GM19395 (cell line): ENCODE data around the gene GALE.
"Not testable (repeated sequence)": the region's sequence is repeated elsewhere in the genome, so short reads cannot be mapped to it uniquely, and the experiment has no call there.

ENCODE experiments used
- ATAC-seq: cut with Tn5 transposase; IDR thresholded peaks from one replicate; pipeline ENCODE4 v1.9.1; 2021; ENCODE audit warnings: mild to moderate bottlenecking, moderate library complexity; ENCODE audit not compliant: unreplicated experiment

Gene GALE

DNA sequence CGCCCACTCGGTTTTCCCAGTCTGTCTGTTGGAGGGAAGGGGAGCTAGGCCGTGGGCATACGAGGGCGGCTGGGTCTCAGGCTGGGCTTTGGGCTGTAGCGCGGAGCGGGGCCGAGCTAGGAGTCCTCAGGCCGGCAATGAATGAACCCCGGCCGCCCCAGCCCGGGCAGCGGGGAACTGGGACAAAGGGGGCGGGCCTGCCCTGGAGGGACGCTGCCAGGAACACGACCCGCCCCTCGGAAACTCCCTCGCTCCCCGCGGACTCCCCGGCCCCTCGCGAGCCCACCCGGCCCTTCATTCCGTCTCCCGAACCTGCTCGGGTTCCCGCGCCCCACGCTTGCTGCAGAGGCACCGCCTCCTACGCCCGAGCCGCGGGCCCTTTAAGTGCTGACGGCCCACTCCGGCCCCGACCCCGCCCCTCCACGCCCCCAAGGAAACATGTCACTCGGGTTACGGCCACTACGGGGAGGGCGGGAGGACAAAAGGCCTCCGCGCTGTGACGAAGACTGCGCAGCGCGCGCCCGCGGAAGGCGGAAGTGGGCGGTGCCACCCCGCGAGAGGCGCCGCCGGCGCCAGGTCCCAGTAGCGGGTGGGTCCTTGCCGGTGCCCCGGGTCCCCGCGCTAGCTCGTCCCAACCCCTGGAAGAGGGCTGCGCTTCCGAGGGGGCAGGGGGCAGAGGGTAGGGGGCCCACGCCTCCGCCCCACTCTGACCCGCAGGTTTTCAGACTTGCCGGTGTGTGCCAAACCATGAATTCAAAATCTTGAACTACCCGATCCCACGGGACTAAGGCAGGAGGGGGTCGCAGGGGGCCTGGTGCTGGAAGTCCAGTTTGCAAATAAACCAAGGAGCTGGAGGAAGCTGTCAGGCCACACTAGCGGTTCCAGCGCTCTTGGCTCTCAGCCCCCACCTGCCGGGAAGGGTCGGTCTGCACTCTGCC, at the start of gene GALE:
TSS of gene GALE (minus strand) at position 355 of the 938 bp plus-strand sequence. CDS start 1,747 bp downstream, outside the sequence.
- peak; percentile 71 for ATAC-seq

DNA sequence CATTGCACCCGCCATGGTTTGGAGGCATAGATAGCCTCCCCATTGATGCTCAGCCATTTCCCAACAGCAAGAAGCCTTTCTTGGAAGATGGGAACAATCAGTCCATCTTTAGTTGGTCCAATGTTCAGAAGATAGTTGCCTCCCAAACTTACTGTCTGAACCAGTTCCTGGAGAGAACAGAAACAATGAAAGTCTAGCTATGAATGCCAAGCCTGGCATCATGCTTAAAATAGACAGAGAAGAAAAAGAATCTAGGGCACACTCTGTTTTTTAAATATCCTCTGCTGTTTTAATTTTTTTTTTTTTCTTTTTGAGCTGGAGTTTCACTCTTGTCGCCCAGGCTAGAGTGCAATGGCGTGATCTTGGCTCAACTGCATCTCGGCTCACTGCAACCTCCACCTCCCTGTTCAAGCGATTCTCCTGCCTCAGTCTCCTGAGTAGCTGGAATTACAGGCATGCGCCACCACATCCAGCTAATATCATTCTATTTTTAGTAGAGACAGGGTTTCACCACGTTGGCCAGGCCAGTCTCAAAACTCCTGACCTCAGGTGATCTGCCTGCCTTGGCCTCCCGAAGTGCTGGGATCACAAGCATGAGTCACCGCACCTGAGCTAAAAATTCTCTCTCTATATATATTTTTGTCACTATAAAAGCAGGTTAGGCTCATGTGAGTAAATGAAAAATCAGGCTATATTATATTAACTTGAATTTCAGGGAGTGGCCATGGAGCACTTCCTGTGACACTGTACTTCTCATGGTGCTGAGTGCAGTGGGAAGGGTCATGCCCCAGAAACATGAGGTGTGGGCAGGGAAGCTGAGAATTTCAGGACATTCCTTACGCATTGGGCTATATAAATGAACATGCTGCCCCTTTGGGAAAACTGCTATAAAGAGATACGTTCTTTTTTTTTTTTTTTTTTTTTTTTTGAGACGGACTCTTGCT, 48.4 kb upstream of the GALE start:
- no peak for ATAC-seq

- not testable (repeated sequence) for ATAC-seq
These were observed 47.0 kb upstream of the GALE start for GRCh38 chr1:23847482-23848095.

GRCh38 chr1:23845163-23845562, 44.6 kb upstream of the GALE start:
- ATAC-seq, result no peak

DNA sequence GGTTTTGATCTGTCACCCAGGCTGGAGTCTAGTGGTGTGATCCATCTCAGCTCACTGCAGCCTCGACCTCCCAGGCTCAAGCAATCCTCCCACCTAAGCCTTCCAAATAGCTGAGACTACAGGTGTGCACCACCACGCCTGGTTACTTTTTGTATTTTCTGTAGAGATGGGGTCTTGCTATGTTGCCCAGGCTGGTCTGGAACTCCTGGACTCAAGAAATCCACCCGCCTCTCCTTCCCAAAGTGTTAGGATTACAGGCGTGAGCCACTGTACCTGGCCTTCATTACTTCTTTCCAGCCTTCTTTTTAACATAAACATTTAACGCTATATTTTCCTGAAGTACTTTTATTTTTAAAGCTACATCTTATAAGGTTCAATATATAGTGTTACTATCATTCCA, 43.1 kb upstream of the GALE start:
- ATAC-seq, result no peak

GRCh38 chr1:23838401-23838866, 37.9 kb upstream of the GALE start:
- no peak for ATAC-seq

- no peak for ATAC-seq
These were observed 37.4 kb upstream of the GALE start for GRCh38 chr1:23837908-23838307.

- ATAC-seq, result no peak
These were observed 35.5 kb upstream of the GALE start for GRCh38 chr1:23836037-23836436.

DNA sequence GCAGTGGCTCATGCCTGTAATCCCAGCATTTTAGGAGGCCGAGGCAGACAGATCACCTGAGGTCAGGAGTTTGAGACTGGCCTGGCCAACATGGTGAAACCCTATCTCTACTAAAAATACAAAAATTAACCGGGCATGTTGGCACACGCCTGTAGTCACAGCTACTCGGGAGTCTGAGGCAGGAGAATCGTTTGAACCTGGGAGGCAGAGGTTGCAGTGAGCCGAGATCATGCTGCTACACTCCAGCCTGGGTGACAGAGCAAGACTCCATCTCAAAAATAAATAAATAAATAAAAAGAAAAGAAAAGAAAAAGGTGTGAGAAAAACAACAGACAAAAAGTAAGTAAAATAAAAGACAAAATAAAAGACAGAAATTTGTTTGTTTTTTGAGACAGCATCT, 33.6 kb upstream of the GALE start:
- not testable (repeated sequence) for ATAC-seq

DNA sequence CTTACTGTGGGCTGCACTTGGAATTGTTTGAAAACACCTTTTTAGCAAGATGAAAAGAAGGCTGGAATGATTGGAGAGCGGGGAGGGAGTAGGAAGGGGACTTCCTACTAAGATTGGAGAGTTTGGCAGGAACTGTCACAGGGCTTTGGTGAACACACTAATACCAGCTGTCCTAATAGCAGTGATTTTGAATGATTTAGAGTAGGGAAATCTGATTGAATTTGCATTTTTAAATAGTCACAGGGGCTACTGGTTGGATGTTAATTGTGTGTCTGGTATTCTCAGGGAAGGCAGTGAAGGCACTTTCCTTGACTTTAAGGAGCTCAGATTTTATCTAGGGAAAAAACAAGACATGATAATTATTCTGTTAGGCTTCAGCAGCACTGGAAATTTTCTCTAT, 27.2 kb upstream of the GALE start:
- no peak for ATAC-seq

- ATAC-seq, result not testable (repeated sequence)
These were observed 26.0 kb upstream of the GALE start for GRCh38 chr1:23826590-23826989.

GRCh38 chr1:23825762-23826522, 25.4 kb upstream of the GALE start:
- ATAC-seq, result peak; percentile 47

GRCh38 chr1:23825076-23825761, 24.7 kb upstream of the GALE start, which contains the start of gene HMGCL:
HMGCL (minus strand) TSS chr1:23825429; CDS start chr1:23825415, 14 bp downstream.
- ATAC-seq, result peak; percentile 73

GRCh38 chr1:23824711-23825075, 24.1 kb upstream of the GALE start:
- no peak for ATAC-seq

- no peak for ATAC-seq
These were observed 23.2 kb upstream of the GALE start for GRCh38 chr1:23823767-23824166.

DNA sequence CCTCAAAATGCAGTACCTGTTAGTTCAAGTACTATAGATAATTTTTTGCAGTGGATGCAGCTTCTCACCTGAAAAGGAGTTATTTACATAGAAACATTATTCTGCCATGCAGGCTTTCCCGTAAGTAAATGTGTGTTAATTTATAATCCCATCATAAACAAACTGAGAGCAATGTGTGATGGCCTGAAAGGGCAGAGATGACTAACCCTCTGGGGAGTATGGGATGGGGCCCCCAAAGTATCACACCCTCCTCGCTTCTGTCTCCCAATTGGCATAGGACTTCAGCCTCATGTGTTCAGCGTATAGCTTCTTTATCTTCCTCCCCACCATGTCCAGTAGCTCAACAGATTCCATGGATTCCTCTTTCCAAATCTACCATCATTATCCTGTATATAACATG, 17.1 kb upstream of the GALE start:
- ATAC-seq, result no peak

- ATAC-seq, result no peak
These were observed 16.4 kb upstream of the GALE start for GRCh38 chr1:23816906-23817305.

GRCh38 chr1:23816361-23816760, 15.8 kb upstream of the GALE start:
- no peak for ATAC-seq

DNA sequence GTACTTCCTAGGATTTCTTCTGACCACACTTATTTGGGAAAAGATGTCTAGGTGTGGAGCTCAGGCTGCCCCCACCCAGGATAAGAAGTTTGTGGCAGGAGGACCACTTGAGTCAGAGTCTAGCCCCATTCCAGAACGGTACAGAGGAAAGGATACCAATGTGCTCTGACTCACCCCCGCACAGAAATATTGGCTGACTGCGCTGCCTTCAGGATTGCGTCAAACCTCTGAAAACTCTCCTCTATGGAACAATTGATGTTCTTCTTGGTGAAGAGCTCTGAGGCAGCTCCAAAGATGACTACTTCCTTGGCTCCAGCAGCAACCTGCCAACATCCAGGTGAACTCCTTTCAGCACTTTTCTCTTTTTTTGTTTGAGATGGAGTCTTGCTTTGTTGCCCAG, 13.5 kb upstream of the GALE start:
- ATAC-seq, result no peak
